ENCODE results near the gene KRT28.

KRT28 gene

DNA sequence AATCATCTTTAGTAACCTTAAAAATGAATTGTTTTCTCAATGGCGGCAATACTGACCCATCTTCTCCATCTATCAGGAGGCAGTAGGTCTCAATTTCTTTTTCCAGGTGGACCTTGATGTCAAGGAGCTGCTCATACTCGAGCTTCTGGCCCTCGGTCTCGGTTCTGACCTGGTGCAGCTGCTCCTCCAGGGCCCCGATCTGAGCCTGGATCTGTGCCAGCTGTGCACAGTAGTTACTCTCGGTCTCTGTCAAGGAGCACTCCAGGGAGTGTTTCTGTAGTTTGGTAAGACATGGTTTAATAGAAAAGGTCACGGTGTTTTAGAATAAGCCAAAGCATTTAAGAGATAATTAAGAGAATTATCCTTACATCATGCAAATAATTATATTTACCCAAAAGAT, 22.3 kb downstream of the KRT28 start:
- no peaks in the 10 kb centered on the region for H3K79me2 ChIP-seq (ENCODE audit: insufficient read depth, low read length)
- no peaks in the 10 kb centered on the region for H3K36me3 ChIP-seq (ENCODE audit: insufficient read depth, low read length)
- peak overlapping the region; percentile 59 for H3K9ac ChIP-seq (ENCODE audit: low read depth, low read length, poor library complexity, severe bottlenecking)
- no peaks in the 10 kb centered on the region for H4K20me1 ChIP-seq (ENCODE audit: insufficient read depth, low read length, poor library complexity, severe bottlenecking)
- no peaks in the 10 kb centered on the region for H3K9me2 ChIP-seq (replicated peaks; ENCODE audit: low read depth, low read length)
- no peaks in the 10 kb centered on the region for H3K9me3 ChIP-seq (ENCODE audit: insufficient read depth, low read depth, low read length)
- H3F3A ChIP-seq (ENCODE audit: low read depth): 0 out of 2 replicates have a peak, but pooled peaks cover 9% of the 10 kb centered on the region
- no peak overlapping the region for H2AFZ ChIP-seq (ENCODE audit: low read length)
- peak overlapping the region; percentile 73 for H3K4me2 ChIP-seq (ENCODE audit: low read depth, low read length, poor library complexity, severe bottlenecking)
- no peaks in the 10 kb centered on the region for H3K27me3 ChIP-seq (ENCODE audit: insufficient read depth, low read length, poor library complexity, severe bottlenecking)
- H3K4me1 ChIP-seq (ENCODE audit: insufficient read depth, low read length, poor library complexity, severe bottlenecking): peaks cover 34% of the 10 kb centered on the region
- TF ChIP-seq EZH2phosphoT487 (IDR thresholded peaks at IDR 0.05; ENCODE audit: borderline replicate concordance): no peak
- H3K4me3 ChIP-seq (ENCODE audit: low read length, poor library complexity, severe bottlenecking): peak overlapping the region; percentile 40

DNA sequence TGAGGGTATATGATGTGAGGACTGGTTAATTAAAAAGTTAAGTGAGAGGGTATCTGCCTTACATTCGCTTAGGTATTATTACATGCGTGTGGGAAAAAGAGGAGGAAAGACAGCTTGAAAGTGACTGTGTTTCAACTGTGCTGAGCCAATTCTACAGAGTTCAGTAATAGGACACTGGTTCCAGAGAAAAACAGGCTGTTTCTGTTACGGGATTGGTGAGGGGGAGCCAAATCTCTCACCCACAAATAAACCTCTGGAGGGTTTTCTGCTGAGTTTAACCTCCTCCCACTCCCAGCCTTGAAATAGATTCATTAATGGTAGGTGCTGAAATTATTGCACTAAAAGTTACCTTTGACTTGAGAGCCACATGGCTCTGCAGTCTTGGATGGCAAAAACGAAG, 23.8 kb downstream of the KRT28 start:
- Histone ChIP-seq H3K36me3 (ENCODE audit: insufficient read depth, low read length) (no peaks in the 10 kb centered on the region), H3K4me3 (ENCODE audit: low read length, poor library complexity, severe bottlenecking) (no peak overlapping the region), H3K4me1 (ENCODE audit: insufficient read depth, low read length, poor library complexity, severe bottlenecking) (peaks cover 34% of the 10 kb centered on the region), H2AFZ (ENCODE audit: low read length) (0 out of 2 replicates have a peak overlapping the region, but pooled peaks have one; percentile 3), H3K27me3 (ENCODE audit: insufficient read depth, low read length, poor library complexity, severe bottlenecking) (no peaks in the 10 kb centered on the region), H3K9me2 (replicated peaks; ENCODE audit: low read depth, low read length) (no peaks in the 10 kb centered on the region), H3K79me2 (ENCODE audit: insufficient read depth, low read length) (no peaks in the 10 kb centered on the region), H3F3A (ENCODE audit: low read depth) (0 out of 2 replicates have a peak, but pooled peaks cover 9% of the 10 kb centered on the region), H4K20me1 (ENCODE audit: insufficient read depth, low read length, poor library complexity, severe bottlenecking) (no peaks in the 10 kb centered on the region), H3K9ac (ENCODE audit: low read depth, low read length, poor library complexity, severe bottlenecking) (no peak overlapping the region), H3K9me3 (ENCODE audit: insufficient read depth, low read depth, low read length) (no peaks in the 10 kb centered on the region), H3K4me2 (ENCODE audit: low read depth, low read length, poor library complexity, severe bottlenecking) (peak overlapping the region; percentile 73)
- no peak for TF ChIP-seq EZH2phosphoT487 (IDR thresholded peaks at IDR 0.05; ENCODE audit: borderline replicate concordance)
- TF ChIP-seq, protein P1, sequence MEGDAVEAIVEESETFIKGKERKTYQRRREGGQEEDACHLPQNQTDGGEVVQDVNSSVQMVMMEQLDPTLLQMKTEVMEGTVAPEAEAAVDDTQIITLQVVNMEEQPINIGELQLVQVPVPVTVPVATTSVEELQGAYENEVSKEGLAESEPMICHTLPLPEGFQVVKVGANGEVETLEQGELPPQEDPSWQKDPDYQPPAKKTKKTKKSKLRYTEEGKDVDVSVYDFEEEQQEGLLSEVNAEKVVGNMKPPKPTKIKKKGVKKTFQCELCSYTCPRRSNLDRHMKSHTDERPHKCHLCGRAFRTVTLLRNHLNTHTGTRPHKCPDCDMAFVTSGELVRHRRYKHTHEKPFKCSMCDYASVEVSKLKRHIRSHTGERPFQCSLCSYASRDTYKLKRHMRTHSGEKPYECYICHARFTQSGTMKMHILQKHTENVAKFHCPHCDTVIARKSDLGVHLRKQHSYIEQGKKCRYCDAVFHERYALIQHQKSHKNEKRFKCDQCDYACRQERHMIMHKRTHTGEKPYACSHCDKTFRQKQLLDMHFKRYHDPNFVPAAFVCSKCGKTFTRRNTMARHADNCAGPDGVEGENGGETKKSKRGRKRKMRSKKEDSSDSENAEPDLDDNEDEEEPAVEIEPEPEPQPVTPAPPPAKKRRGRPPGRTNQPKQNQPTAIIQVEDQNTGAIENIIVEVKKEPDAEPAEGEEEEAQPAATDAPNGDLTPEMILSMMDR (conservative IDR thresholded peaks at IDR 0.05; ENCODE audit: low read length): no peak

DNA sequence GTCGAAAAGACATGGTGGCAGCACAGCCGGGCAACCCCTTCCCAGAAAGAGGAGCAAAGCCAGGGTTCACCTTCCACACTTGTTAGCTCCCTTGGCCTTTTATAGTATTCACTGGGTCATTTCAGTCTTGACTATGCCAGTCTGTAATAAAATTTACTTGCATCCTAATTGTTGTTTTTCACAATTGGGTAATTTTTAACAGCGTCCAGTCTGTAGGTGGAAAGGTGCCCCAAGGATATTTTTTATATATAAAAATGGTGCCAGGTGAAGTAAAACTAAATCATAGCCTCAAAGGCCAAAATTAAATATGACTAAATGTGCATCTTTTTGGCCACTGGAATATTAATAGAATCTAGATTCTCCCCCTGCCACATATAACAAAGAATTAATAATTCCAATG, 27.7 kb downstream of the KRT28 start, which contains the start of gene KRT26:
KRT26 (minus strand) TSS at position 101 of the 400 bp plus-strand sequence; CDS start at position 13, 88 bp downstream.
- peaks cover 15% of the 10 kb centered on the region for H3K4me1 ChIP-seq (ENCODE audit: insufficient read depth, low read length, poor library complexity, severe bottlenecking)
- no peak for TF ChIP-seq EZH2phosphoT487 (IDR thresholded peaks at IDR 0.05; ENCODE audit: borderline replicate concordance)
- TF ChIP-seq, protein P1 (conservative IDR thresholded peaks at IDR 0.05; ENCODE audit: low read length): no peak
- H3K9ac ChIP-seq (ENCODE audit: low read depth, low read length, poor library complexity, severe bottlenecking): no peak within 1 kb of the TSS
- no peaks in the 10 kb centered on the region for H3K9me2 ChIP-seq (replicated peaks; ENCODE audit: low read depth, low read length)
- H3K9me3 ChIP-seq (ENCODE audit: insufficient read depth, low read depth, low read length): no peaks in the 10 kb centered on the region
- no peaks in the 10 kb centered on the region for H3K36me3 ChIP-seq (ENCODE audit: insufficient read depth, low read length)
- no peaks in the 10 kb centered on the region for H3F3A ChIP-seq (ENCODE audit: low read depth)
- no peaks in the 10 kb centered on the region for H4K20me1 ChIP-seq (ENCODE audit: insufficient read depth, low read length, poor library complexity, severe bottlenecking)
- H3K4me2 ChIP-seq (ENCODE audit: low read depth, low read length, poor library complexity, severe bottlenecking): no peak within 1 kb of the TSS
- no peaks in the 10 kb centered on the region for H3K27me3 ChIP-seq (ENCODE audit: insufficient read depth, low read length, poor library complexity, severe bottlenecking)
- H3K4me3 ChIP-seq (ENCODE audit: low read length, poor library complexity, severe bottlenecking): no peak within 1 kb of the TSS
- H3K79me2 ChIP-seq (ENCODE audit: insufficient read depth, low read length): no peaks in the 10 kb centered on the region
- H2AFZ ChIP-seq (ENCODE audit: low read length): no peak within 1 kb of the TSS

DNA sequence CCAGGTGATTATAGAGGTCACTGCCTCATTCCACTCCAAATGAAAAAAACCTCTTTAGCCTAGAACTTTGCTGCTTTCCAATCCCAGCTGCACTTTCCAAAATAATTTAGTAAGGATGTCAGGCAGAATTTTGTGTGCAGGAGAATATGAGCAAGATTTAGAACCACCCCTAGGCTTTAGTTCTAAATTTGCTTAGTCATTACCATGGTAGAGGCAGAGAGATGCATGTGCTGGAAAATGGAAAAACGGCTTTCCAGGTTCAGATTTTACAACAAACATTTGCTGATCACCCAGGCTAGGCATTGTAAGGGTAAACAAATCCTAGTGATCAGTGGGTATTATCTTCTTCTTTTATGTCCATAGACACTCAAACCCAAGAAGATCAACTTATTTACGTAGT, 34.1 kb downstream of the KRT28 start:
- H3K4me1 ChIP-seq (ENCODE audit: insufficient read depth, low read length, poor library complexity, severe bottlenecking): no peaks in the 10 kb centered on the region
- no peaks in the 10 kb centered on the region for H3K27me3 ChIP-seq (ENCODE audit: insufficient read depth, low read length, poor library complexity, severe bottlenecking)

More for the DNA sequence above, 34.1 kb downstream of the KRT28 start:
- no peak overlapping the region for H3K4me3 ChIP-seq (ENCODE audit: low read length, poor library complexity, severe bottlenecking)
- TF ChIP-seq, protein P1 (conservative IDR thresholded peaks at IDR 0.05; ENCODE audit: low read length): no peak
- no peak for TF ChIP-seq EZH2phosphoT487 (IDR thresholded peaks at IDR 0.05; ENCODE audit: borderline replicate concordance)
- H3K36me3 ChIP-seq (ENCODE audit: insufficient read depth, low read length): no peaks in the 10 kb centered on the region
- no peak overlapping the region for H3K9ac ChIP-seq (ENCODE audit: low read depth, low read length, poor library complexity, severe bottlenecking)
- peaks cover 10% of the 10 kb centered on the region; the same call in 1 of the 2 replicates for H3K9me3 ChIP-seq (ENCODE audit: insufficient read depth, low read depth, low read length)
- no peak overlapping the region for H3K4me2 ChIP-seq (ENCODE audit: low read depth, low read length, poor library complexity, severe bottlenecking)
- H2AFZ ChIP-seq (ENCODE audit: low read length): no peak overlapping the region
- no peaks in the 10 kb centered on the region for H4K20me1 ChIP-seq (ENCODE audit: insufficient read depth, low read length, poor library complexity, severe bottlenecking)
- H3F3A ChIP-seq (ENCODE audit: low read depth): no peaks in the 10 kb centered on the region
- no peaks in the 10 kb centered on the region for H3K9me2 ChIP-seq (replicated peaks; ENCODE audit: low read depth, low read length)
- H3K79me2 ChIP-seq (ENCODE audit: insufficient read depth, low read length): no peaks in the 10 kb centered on the region
